NCI-H524 (cell line): ENCODE measurements around the gene DPP6.
A peak's percentile ranks its signal among the peaks of the same experiment; 100 is the strongest.

Source experiments
- DNase-seq, 2 experiments: peaks; one replicate each; lab custom pipeline; 2025; lab: John Stamatoyannopoulos, UW

Gene DPP6

GRCh38 chr7:154709840-154710520 lies 657.8 kb downstream of the DPP6 start:
- DNase-seq = no peak

DNA sequence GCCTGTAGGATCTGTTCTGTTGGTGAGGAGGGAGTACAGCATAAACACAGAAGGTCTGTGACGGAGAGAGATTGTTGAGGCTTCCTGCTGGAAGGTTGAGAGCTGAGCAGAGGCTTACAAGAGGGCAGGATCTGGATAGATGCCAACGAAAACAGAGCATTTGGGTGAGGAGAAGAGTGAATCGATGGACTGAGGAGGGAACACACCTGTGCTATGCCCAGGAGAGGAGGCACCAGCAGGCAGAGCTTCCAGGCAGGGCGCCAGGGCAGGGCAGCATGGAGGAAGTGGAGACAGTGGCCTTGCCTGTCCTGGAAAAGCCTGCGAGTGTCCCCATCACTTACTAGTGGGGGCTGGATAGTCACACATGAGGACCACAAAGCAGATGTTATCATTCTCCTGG lies 667.8 kb downstream of the DPP6 start:
- peak in 1 of 2 experiments; percentile 21 for DNase-seq

DNA sequence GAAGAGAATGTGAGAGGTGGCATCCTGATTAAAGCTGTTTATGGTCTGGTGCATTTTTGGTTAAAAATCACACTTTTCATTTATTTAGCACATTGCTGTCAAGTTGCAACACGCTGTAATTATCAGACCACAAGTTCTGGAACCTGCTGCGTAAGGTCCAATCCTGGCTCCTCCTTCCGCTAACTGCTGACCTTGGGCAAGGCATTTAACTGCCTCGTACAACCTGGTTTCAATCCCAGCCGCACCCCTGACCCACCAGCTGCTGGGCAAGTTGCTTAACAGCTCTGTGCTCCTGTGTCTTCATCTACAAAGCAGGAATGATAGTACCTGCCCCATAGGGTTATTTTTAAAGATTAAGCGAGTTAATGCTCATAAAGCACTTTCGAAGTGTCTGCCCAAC lies 668.9 kb downstream of the DPP6 start:
- peak in 1 of 2 experiments; percentile 9 for DNase-seq

DNA sequence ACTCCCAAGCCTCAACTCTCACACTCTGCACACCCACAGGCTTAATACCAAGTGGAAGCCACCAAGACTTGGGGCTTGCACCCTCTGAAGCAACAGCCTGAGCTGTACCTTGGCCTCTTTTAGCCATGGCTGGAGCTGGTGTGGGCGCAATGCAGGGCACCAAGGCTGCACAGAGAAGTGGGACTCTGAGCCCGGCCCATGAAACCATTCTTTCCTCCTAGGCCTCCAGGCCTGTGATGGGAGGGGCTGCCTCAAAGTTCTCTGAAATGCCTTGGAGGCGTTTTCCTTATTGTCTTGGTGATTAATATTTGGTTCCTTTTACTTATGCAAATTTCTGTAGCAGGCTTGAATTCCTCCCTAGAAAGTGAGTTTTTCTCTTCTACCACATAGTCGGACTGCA lies 674.2 kb downstream of the DPP6 start:
- DNase-seq = no peak

DNA sequence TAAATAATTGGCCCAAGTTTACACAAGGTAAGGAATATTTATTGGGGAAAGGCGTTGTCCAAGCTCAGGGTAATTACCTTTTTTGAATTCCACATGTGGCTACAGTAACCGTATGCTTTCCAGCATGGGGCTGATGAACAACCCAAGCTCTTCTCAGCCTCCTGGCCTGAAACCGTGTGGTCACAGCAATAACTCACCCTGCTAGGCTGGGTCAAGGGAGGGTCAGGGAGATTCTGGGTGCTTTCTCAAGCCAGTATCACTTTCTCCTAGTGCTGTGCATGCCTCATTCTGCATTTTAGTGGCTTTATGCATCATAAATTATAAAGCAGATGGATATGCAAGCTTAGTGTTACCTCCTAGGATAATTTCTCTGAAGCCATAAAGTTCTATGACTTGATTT lies 676.9 kb downstream of the DPP6 start:
- DNase-seq = no peak

- no peak for DNase-seq
Observed at GRCh38 chr7:154735766-154736165, 683.6 kb downstream of the DPP6 start.

DNA sequence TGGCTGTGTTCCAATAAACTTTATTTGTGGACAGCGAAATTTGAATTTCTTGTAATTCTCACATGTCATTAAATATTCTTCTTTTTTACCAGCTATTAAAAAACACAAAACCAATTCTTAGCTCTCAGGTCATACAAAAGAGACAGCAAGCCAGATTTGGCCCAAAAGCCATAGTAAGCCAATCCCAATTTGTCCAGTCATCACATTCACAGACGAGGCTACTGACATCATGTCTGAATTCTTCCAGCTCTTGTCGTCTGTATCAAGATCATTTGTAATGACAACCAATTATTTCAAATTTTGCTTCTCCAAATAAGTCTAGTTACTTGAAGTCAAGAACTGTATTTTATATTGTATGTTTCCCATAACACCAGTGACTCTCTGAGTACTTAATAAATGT lies 684.2 kb downstream of the DPP6 start:
- no peak for DNase-seq

GRCh38 chr7:154738216-154738615 lies 686.0 kb downstream of the DPP6 start:
- no peak for DNase-seq

DNA sequence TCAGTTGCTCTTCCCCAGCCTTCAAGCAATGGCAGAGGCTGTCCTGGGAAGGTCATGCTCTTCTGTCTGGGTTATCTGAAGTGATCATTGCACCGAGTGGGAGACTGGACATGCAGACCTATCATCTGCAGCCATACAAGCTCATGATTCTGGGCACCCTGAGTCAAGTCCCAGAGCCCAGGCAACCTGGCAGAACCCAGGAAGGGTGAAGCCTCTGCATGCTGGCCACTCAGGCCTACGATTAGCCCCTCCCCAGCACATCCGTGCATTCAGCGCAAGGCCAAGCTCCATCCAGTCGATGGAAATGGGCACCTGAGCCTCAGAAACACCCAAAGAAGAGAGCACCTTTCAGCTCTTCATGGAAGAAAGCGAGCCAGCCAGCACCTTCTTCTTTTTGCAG lies 688.9 kb downstream of the DPP6 start:
- DNase-seq = no peak

DNA sequence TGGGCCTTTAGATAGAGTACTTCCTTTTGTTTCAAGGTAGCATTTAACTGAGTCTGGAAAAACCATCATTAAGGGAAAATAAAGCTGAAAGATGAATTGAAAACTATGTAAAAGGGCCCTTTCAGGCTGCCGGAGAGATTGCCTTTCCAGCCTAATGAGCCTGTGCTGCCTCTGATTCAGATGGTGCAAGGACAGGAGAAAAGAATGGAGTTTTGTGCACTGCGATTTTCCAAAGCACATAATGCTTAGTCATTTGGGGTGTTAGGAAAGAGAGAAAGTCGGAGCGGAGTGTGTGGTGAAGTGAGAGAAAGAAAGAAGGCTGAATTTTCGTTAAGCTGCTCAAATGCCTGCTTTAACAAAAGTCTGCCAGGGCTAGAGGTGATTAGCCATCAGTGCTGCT lies 691.0 kb downstream of the DPP6 start:
- no peak for DNase-seq

DNA sequence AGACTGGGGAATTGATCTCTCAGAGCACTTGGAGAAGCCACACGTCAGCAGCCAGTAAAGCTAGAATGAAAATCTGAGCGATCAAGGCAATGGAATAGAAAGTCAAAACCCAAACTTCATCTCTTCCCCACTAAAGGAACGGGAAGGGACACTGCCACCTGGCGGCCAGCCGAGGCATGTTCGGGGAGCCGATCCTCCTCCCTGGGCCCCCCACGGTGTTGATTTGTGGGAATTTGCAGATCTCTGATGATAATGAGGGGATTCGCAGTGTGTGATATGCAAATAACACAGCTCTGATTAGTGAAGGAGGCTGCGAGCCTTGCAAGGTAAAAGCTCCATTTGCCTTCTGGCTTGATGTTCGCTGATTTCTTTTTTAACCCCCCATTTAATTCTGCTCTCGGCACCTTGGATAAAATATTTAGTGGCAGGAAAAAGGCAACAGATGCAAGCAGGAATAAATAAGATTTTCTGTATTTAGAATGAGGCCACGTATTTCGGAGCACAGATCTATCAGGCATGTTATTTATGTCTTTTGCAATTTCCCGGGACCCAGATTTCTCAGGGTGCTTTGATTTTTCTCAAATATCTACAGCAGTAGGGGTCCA lies 692.2 kb downstream of the DPP6 start:
- DNase-seq = peak in 1 of 2 experiments; percentile 15

DNA sequence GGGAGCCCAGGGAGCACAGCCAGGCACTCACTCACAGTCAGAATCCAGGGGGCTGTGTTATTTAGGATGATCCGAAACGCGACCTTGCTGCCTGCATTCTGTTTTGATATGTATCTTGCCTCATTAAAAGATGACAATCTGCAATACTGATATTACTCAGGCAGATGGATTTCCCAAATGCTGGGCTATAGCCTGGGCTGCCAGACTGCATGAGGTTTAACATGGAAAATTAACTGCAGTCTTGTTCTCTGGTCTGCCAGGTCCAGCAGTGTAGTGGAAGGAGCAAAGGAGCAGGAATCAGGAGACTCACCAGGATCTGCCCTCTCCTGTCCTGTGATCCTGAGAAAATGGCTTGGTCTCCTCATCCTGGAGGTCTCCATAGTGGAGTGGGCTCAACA lies 692.7 kb downstream of the DPP6 start:
- no peak for DNase-seq

DNA sequence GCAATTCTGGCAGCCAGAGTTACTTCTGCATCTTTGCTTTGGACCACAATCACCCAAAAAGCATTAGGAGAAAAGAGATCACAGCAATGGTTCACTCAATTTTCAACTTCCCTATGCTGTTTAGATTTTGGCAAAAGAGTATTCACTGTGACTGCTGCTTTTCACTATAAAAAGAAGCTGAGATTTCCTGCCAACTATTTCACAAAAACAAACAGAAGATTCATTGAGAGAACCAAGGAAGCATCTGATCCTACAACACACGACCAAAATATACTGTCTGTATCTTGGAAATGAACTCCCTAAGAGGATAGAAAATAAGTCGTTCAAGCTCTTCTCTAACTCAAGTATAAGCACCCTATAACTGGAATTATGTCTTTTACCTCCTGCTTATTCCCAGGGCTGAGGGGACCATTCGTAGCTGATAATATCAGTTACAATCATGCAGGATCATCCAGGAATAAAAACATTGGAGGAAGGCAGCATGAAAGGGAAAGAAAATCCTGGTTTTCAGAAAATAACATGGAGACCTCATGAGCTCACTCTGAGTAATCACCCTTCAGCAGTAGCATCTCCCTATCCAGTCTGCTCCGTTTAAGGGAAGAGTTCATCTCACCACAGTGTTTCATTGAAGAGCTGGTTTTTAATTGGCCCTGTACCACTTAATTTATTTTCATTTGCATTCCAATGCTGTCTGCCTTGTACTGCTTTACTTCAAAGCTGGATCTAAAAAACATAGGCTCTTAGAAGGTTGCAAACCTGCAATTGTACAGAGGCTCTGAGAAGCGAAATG lies 694.6 kb downstream of the DPP6 start:
- no peak for DNase-seq

DNA sequence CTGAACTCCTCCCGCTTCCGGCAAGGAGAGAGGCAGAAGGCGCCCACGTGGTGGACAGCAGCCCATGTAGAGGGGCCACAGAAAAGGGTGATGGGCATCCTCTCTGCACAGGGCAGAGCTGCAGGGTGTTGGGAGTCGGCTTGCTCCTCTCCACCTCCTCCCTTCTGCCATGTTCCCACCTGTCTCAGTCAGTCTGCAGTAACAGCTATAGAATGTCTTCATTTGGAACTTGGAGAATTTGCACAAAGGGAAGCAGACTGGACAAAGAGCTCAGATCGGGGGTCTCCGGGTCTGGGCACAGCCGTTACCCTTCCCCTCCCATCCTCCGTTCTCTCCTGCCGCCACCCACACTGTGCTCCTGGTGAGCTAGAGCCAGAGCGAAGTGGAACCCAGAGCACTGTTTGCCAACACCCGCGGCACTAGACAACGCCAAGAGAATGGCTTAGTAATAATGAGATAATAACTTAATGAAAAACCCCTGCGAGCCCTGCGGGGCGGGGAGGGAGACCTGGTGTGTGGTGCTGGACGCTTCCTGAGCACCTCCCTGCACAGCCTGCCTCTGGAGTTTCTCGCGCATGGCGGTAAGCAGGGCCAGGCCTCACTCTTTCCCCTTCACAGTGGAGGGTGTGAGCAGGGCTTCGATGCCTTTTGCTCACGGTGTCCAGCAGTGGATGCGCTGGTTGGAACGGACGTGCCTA lies 696.0 kb downstream of the DPP6 start:
- no peak for DNase-seq

DNA sequence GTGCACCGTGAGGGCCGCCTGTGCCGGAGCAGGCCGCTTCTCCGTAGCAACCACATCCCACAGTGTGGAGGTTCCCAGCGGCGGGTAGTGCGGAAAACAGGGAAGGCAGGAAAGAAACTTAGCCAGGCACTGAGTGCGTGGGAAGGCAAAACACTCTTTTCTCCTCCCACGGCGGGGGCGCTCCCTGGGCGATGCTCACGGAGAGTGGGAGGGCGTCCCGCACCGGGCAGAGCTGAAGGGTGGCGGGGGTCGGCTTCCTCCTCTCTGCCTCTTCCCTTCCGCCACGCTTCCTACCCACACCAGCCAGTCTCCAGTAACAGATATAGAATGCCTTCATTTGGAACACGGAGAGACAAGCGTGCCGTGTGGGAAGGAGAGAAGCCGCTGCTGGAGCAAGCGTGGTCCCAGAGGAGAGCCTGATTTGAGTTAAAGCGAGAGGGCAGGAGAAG lies 698.2 kb downstream of the DPP6 start:
- DNase-seq = no peak

GRCh38 chr7:154753226-154753625 lies 701.0 kb downstream of the DPP6 start:
- no peak for DNase-seq

DNA sequence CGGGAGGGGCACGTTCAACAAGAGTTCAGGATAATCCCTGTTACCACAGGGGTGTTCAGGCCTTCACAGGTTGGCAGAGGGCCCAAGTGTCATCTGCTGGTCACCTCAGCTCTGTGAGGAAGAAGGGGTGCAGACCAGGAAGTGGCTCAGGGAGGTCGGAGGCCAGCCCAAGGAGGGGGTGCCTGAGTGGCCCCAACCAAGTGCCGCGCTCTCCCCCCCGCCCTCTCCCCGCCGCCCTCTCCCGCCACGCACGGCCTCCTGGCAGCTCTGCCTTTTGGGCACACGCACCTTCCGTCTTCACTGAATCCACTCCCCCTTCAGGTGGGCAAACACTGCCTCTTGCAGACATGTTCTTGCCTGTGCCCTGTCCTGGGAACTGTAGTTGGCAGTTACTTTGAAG lies 705.6 kb downstream of the DPP6 start:
- no peak for DNase-seq

DNA sequence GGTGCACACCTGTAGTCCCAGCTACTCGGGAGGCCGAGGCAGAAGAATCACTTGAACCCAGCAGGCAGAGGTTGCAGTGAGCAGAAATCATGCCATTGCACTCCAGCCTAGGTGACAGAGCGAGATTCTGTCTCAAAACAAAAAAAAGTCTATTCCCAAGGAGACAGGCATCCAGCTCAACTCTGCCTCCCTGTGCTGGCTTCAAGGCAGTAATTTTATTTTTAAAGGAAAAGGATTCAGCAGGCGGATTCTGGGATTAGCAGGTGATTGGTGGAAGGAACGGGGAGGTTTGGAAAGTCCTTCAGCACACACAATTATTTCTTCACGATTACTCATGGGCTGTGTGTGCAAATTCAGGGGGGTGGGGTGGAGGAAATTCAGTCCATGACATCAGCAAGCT lies 707.8 kb downstream of the DPP6 start:
- no peak for DNase-seq

DNA sequence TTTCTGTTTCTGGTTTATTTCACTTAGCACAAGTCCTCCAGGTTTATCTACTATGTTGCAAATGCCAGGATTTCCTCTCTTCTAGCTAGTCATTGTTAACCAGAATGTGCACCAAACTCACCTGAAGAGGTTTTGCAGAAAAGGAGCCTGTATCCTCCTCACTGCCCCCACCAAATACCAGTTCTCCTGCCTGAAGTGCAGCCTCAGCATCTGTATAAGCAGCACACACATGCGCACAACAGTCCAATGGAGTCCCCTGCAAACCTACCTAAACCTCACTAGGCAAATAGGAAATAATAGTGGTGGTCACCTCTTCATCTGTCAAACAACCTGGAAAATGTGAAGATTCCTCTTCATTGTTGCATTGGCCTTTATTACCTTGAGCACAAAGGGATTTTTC lies 712.9 kb downstream of the DPP6 start:
- DNase-seq = no peak

GRCh38 chr7:154767142-154767541 lies 714.9 kb downstream of the DPP6 start:
- DNase-seq = no peak

DNA sequence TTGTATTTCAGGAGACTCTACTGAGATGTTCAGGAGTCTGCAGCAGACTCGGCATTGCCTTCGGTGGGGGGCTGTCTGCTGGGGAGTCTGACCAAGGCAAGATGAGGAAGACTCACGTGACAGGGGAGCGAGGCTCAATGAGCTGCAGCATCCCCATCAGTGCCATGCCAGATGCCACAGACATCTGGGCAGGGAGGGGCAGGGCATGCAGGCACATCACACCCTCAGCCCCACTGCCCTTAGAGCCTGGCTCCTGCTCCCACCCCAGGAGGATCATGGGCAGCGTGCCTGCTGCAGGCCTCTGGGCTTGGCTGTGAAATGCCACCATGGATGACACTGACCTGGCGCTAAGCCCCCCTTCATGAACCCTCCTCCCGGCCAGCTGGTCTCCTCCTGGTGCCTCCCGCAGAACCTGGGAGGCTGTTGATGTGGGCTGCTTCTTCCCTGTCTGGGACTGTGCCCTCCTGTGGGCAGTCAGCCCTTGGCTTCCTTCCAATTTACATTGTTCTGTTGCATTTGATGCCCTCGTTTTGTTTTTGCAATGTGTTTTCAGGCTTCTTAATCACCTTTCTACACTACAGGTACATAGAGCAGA lies 715.7 kb downstream of the DPP6 start:
- peak in 1 of 2 experiments; percentile 3 for DNase-seq

DNA sequence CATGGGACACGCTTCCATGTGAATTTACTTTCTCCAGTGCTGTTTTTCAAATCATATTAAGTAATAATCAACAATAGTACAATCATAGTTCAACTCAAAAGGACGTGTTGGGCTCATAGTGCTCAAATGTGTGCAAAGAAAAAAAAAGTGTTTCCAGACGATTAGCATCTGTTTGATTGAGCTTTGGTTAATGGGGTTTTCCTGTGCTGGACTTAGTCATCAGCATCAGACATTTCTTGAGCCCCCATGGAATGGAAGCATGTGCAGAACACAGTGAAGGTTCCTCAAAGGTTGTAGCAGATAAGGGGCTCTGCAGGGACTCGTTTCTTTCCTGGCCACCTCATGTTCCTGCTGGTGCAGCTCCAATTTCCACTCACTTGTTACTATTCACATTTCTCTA lies 716.8 kb downstream of the DPP6 start:
- DNase-seq = no peak
